ENCODE data around the gene SFMBT2. TPM values are rescaled to one million over a fixed set of nuclear protein-coding genes. Genes with fewer than 3 reads are reported as not detected.
"Not testable (repeated sequence)": the region's sequence is repeated elsewhere in the genome, so short reads cannot be mapped to it uniquely, and the experiment has no call there.

Gene SFMBT2
- total RNA-seq, 2 donors from 2014 or later, result 7.9 TPM

DNA sequence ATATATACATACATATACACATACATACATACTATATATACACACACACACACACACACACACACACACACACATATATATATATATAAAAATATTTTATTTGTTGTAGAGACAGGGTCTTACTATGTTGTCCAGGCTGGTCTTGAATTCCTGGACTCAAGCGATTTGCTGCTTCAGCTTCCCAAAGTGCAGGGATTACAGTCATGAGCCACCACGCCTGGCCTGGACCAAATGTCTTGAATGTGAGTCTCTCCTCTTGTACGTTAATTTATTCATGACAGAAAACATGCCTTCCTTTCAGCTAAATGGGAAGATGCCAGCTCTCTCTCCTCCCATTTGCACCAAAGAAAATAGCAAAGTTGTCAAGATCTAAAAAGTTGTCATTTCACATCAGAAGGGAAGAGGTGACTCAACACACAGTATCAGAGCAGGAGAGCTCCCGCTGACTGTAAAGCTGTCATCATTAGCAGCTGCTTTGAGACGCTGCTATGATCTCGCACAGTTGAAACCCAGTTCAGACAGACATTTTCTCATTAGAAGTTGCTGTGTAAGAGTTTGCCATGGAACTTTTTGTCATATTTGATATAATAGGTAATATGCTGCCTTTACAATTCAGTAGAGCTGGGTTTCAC lies 224.3 kb downstream of the SFMBT2 start:
- no peak for DNase-seq (ENCODE audit: low spot score)
- H3K4me1 ChIP-seq, result no peaks in the 10 kb centered on the region
- no peak overlapping the region for H3K27ac ChIP-seq
- H3K4me3 ChIP-seq, result no peak overlapping the region
- H3K9me3 ChIP-seq, result no peaks in the 10 kb centered on the region
- no peaks in the 10 kb centered on the region for H3K27me3 ChIP-seq
- TF ChIP-seq, protein P1, sequence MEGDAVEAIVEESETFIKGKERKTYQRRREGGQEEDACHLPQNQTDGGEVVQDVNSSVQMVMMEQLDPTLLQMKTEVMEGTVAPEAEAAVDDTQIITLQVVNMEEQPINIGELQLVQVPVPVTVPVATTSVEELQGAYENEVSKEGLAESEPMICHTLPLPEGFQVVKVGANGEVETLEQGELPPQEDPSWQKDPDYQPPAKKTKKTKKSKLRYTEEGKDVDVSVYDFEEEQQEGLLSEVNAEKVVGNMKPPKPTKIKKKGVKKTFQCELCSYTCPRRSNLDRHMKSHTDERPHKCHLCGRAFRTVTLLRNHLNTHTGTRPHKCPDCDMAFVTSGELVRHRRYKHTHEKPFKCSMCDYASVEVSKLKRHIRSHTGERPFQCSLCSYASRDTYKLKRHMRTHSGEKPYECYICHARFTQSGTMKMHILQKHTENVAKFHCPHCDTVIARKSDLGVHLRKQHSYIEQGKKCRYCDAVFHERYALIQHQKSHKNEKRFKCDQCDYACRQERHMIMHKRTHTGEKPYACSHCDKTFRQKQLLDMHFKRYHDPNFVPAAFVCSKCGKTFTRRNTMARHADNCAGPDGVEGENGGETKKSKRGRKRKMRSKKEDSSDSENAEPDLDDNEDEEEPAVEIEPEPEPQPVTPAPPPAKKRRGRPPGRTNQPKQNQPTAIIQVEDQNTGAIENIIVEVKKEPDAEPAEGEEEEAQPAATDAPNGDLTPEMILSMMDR (IDR thresholded peaks at IDR 0.05), result no peak
- no peaks in the 10 kb centered on the region for H3K36me3 ChIP-seq

DNA sequence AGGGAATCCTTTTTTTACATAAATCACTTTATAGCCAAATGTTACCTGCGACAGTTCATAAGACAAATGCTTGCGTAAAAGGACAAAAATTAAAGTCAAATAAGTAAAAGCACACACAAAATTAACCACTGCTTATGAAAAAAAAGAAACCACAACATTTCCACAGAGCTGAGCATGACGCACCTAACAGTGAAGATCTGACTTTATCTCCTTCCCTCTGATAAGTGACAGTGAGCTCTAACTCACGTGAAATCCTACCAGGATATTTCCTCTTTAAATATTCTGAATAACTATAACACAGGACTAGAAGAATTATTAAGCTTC lies 225.5 kb downstream of the SFMBT2 start:
- no peak overlapping the region for H3K27ac ChIP-seq
- H3K4me3 ChIP-seq, result no peak overlapping the region
- TF ChIP-seq, protein P1 (IDR thresholded peaks at IDR 0.05), result no peak

DNA sequence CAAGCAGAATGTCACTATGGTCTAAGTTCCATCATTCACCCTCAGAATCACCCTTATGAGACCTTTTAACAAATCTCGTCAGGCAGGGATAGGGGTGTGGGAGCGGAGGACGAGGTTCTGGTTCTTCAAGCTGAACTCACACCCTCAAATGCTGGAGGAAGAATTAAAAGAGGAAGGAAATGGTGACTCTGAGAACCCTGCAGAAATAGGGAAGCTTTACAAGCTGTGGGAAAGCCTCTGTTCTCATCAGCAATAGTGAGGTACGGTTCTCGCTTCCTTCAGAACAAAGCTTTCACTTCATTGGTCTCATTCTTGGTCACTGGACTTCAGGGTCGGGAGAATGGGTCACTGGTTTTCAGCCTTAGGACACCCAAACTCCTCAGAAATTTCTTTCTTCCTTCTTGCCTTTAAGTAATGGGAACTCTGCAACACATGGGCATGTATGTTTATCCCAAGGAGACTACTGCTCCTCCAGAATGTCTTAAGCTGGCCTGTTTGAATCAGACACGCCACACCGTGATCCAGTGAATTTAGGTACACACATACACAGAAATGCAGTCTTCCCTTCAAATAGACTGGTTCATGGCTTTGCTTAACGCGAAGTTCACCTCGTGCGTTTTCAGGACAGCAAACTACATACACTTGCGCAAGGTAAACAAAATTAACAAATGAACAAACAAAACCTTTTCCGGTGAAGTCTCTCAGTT lies 226.0 kb downstream of the SFMBT2 start:
- TF ChIP-seq, protein P1 (IDR thresholded peaks at IDR 0.05), result no peak
- H3K4me1 ChIP-seq, result no peaks in the 10 kb centered on the region
- no peaks in the 10 kb centered on the region for H3K9me3 ChIP-seq
- no peak overlapping the region for H3K27ac ChIP-seq
- H3K36me3 ChIP-seq, result no peaks in the 10 kb centered on the region
- DNase-seq (ENCODE audit: low spot score), result no peak
- H3K27me3 ChIP-seq, result no peaks in the 10 kb centered on the region
- H3K4me3 ChIP-seq, result no peak overlapping the region

More for the DNA sequence above, 225.5 kb downstream of the SFMBT2 start:
- no peak for DNase-seq (ENCODE audit: low spot score)
- Histone ChIP-seq H3K4me1 (no peaks in the 10 kb centered on the region), H3K9me3 (no peaks in the 10 kb centered on the region), H3K27me3 (no peaks in the 10 kb centered on the region), H3K36me3 (no peaks in the 10 kb centered on the region)

DNA sequence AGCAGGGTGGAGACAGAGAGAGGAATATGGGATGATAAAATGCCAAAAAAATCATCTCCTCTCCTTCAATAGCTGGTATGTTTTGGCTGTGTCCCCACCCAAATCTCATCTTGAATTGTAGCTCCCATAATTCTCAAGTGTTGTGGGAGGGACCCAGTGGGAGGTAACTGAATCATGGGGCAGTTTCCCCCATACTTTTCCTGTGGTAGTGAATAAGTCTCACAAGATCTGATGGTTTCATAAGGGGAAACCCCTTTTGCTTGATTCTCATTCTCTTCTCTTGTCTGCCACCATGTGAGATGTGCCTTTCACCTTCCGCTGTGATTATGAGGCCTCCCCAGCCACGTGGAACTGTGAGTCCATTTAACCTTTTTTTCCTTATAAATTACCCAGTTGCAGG lies 226.7 kb downstream of the SFMBT2 start:
- not testable (repeated sequence) for H3K36me3 ChIP-seq, H3K4me1 ChIP-seq

DNA sequence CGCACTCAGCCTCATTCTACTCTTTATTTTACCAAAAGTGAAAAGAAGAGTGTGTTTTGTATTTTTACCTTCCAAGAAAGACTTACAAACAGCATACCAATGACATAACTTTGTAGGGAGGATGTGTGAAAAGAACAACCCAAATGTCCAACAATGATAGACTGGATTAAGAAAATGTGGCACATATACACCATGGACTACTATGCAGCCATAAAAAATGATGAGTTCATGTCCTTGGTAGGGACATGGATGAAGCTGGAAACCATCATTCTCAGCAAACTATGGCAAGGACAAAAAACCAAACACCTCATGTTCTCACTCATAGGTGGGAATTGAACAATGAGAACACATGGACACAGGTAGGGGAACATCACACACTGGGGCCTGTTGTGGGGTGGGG lies 228.5 kb downstream of the SFMBT2 start:
- not testable (repeated sequence) for H3K4me3 ChIP-seq; H3K4me1 ChIP-seq; H3K27me3 ChIP-seq; H3K9me3 ChIP-seq; DNase-seq (ENCODE audit: low spot score); H3K36me3 ChIP-seq; H3K27ac ChIP-seq

More for the DNA sequence above, 226.7 kb downstream of the SFMBT2 start:
- DNase-seq (ENCODE audit: low spot score); H3K4me3 ChIP-seq; H3K27me3 ChIP-seq; H3K9me3 ChIP-seq; H3K27ac ChIP-seq: not testable (repeated sequence)

DNA sequence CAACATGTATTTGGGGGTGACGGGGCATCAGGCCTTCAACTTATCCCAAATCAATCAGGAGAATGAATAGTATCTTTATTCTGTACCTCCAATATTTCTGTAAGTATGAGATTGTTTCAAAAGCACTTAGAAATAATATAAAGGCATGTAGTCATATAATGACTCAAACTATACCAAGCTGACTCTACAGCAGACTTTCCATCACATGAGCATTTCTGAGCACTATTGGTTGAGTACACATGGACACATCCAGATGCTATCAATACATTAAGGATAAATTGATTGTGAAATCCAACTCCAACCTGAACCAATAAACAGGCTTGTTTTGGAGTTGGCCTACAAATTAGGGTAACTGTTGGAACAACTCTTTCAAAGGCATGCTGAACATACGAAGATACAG lies 229.4 kb downstream of the SFMBT2 start:
- Histone ChIP-seq H3K27me3 (no peaks in the 10 kb centered on the region), H3K36me3 (no peaks in the 10 kb centered on the region), H3K9me3 (no peaks in the 10 kb centered on the region), H3K27ac (no peak overlapping the region), H3K4me3 (no peak overlapping the region), H3K4me1 (no peaks in the 10 kb centered on the region)
- no peak for DNase-seq (ENCODE audit: low spot score)
- TF ChIP-seq, protein P1 (IDR thresholded peaks at IDR 0.05), result no peak

DNA sequence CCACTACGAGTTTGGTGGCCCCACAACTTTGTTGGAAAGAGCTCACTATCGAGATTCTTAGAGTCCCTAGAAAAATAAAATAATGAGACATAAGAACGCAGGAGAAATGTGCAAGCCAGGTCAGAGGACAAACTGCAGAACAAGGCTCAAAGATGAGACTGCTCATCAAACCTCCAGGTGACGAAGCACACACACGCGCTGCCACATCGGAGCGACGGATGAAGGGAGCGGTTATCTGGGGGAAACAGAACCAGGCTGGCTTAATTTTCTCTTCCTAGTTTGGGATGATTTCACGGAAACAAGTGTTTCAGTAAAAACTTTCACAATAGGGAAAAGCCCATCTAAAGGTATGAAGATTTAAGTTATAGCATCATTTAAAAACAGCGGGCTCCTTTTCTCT lies 231.3 kb downstream of the SFMBT2 start:
- H3K4me1 ChIP-seq, result no peaks in the 10 kb centered on the region
- no peak overlapping the region for H3K27ac ChIP-seq
- H3K4me3 ChIP-seq, result no peak overlapping the region
- no peak for DNase-seq (ENCODE audit: low spot score)
- TF ChIP-seq, protein P1 (IDR thresholded peaks at IDR 0.05), result no peak
- H3K27me3 ChIP-seq, result no peaks in the 10 kb centered on the region
- peaks cover 5% of the 10 kb centered on the region for H3K36me3 ChIP-seq
- no peaks in the 10 kb centered on the region for H3K9me3 ChIP-seq

Measured in right atrium auricular region (tissue), 2 donors.